H1 (cell line): ENCODE results near the gene CCDC106. TPM values are rescaled to one million over a fixed set of nuclear protein-coding genes. Genes with fewer than 3 reads are reported as not detected.

Source experiments
- SIN3A ChIP-seq, 2 experiments: IDR thresholded peaks in 1 of 2; conservative IDR thresholded peaks in 1 of 2; 2 replicates each; pipeline ENCODE4 v1.6.1; 2011 to 2012; ENCODE audit warnings: low read length in 2 of 2, improper control_type of control experiment in 1 of 2, low read depth in 1 of 2, mild to moderate bottlenecking in 1 of 2
- SP2 ChIP-seq: IDR thresholded peaks from 2 replicates; pipeline ENCODE4 v1.6.1; 2012; ENCODE audit warnings: mild to moderate bottlenecking, low read length, inconsistent platforms
- SP4 ChIP-seq: IDR thresholded peaks from 2 replicates; pipeline ENCODE4 v1.6.1; 2012; ENCODE audit warnings: low read length, inconsistent platforms
- polyA plus RNA-seq, 7 experiments: library from polyadenylated mRNA; depleted of rRNA in 3 of 7; stranded (reverse) in 5 of 7; unstranded in 2 of 7; fragments of >200 nt in 5 of 7; fragments of 200-250 nt in 2 of 7; gene quantifications; 1 replicate in 5 of 7; 2 replicates in 1 of 7; 4 replicates in 1 of 7; pipeline versions ENCODE4 v1.2.1 to v1.2.3, GENCODE V29; 2011 to 2013; ENCODE audit warnings: missing spikeins in 2 of 7, mixed read lengths in 2 of 7
- total RNA-seq: library from RNA; stranded (reverse); fragmentation: NEBNext Ultra II Directional; extraction: Animal tissue kit (Norgen Biotek cat#: 25700); gene quantifications from 2 replicates; pipeline ENCODE4 v1.2.1, GENCODE V29; 2021

Gene CCDC106
- total and polyA plus RNA-seq, 2 of the 8 experiments (the other 6 are each of a cell fraction or from before 2014, with no cell fraction given): 12.0 to 20.1 TPM

DNA sequence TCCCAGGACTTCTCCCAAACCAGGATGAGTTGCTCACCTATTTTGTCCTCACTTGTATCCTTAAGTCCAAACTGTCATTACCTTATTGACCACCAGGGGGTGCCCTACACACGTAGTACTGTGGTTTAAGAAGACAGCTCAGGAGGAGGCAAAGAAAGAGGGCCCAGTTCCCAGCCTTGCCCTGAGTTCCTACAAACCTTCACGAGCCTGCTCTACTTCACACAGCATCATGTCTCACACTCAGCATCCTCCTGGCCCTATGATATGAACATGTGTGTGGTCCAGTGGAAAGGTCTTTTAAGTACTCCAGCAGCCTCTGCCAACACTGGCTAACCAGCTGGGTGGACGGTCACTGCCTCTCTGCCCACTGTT lies 15.6 kb upstream of the CCDC106 start (continued):
- TF ChIP-seq SP2 (no peak), SIN3A (conservative IDR thresholded peaks at IDR 0.05 in 1 of 2, IDR thresholded peaks at IDR 0.05 in 1 of 2; ENCODE audit: low read depth in 1 of 2, low read length in 2 of 2) (peak in 1 of 2 experiments; percentile 77; a peak in 1 of 4 replicates), SP4 (no peak)
